Peyer's patch (tissue), 4 donors: Measurements from ENCODE around the gene PCNX2. TPM values are rescaled to one million over a fixed set of nuclear protein-coding genes. Genes with fewer than 3 reads are reported as not detected.

ENCODE experiments used
- DNase-seq, 3 donors: peaks; one replicate each; pipeline ENCODE4 v3.0.0-alpha.2; 2017 to 2019
- H3K27ac ChIP-seq, 4 donors: fragments of 200-600 bp; sonication (generic); one replicate each; pipeline ENCODE4 v1.5.1; 2016 to 2019
- H3K27me3 ChIP-seq, 2 donors: fragments of 200-600 bp; sonication (generic); one replicate each; pipeline ENCODE4 v1.5.1; 2019
- H3K36me3 ChIP-seq, 3 donors: fragments of 200-600 bp; sonication (generic); one replicate each; pipeline ENCODE4 v1.5.1; 2016 to 2019
- H3K4me1 ChIP-seq, 4 donors: fragments of 200-600 bp; sonication (generic); one replicate each; pipeline ENCODE4 v1.5.1; 2016 to 2019
- H3K4me3 ChIP-seq, 4 donors: fragments of 200-600 bp; sonication (generic); 1 replicate in 3 of 4; 2 replicates in 1 of 4; pipeline ENCODE4 v1.5.1; 2016 to 2019; ENCODE audit warnings: mild to moderate bottlenecking in 1 of 4
- H3K9me3 ChIP-seq, 4 donors: fragments of 200-600 bp; sonication (generic); one replicate each; pipeline ENCODE4 v1.5.1; 2016 to 2019; ENCODE audit warnings: mild to moderate bottlenecking in 1 of 4
- CTCF ChIP-seq, 6 experiments: fragments of 450-650 bp in 4 of 6; fragments of 200-600 bp in 2 of 6; sonication (generic) in 1 of 6; IDR thresholded peaks; one replicate each; pipeline ENCODE4 v1.5.1; 2017 to 2019; ENCODE audit warnings: antibody characterized with exemption in 6 of 6, mild to moderate bottlenecking in 3 of 6, moderate library complexity in 1 of 6
- POLR2A ChIP-seq, 2 donors: fragments of 450-650 bp; IDR thresholded peaks; one replicate each; pipeline ENCODE4 v1.5.1; 2017; ENCODE audit warnings: antibody characterized with exemption in 2 of 2, mild to moderate bottlenecking in 2 of 2, moderate library complexity in 2 of 2
- total RNA-seq, 4 donors: library from RNA; depleted of rRNA; stranded (reverse); fragments of >200 nt; gene quantifications; one replicate each; pipeline ENCODE4 v1.1.0, GENCODE V29; 2016

The PCNX2 gene
- total RNA-seq, 4 donors from 2014 or later = 6.3 to 79.2 (median 18.9) TPM

GRCh38 chr1:233020426-233020825 is 275.1 kb downstream of the PCNX2 start:
- no peaks in the 10 kb centered on the region for H3K27me3 ChIP-seq
- no peaks in the 10 kb centered on the region for H3K4me1 ChIP-seq
- no peaks in the 10 kb centered on the region for H3K36me3 ChIP-seq
- no peak for DNase-seq
- no peaks in the 10 kb centered on the region for H3K9me3 ChIP-seq
- no peak overlapping the region for H3K27ac ChIP-seq
- H3K4me3 ChIP-seq = no peak overlapping the region
- TF ChIP-seq CTCF (IDR thresholded peaks at IDR 0.05) (no peak), POLR2A (IDR thresholded peaks at IDR 0.05) (no peak)

- Histone ChIP-seq H3K36me3 (no peaks in the 10 kb centered on the region), H3K4me3 (no peak overlapping the region), H3K4me1 (no peaks in the 10 kb centered on the region), H3K27me3 (no peaks in the 10 kb centered on the region), H3K9me3 (no peaks in the 10 kb centered on the region), H3K27ac (no peak overlapping the region)
- TF ChIP-seq CTCF (IDR thresholded peaks at IDR 0.05) (no peak), POLR2A (IDR thresholded peaks at IDR 0.05) (no peak)
- DNase-seq = no peak
Measured at GRCh38 chr1:233019778-233020325, 275.7 kb downstream of the PCNX2 start.

- H3K27me3 ChIP-seq = no peaks in the 10 kb centered on the region
- DNase-seq = no peak
- H3K9me3 ChIP-seq = no peaks in the 10 kb centered on the region
- no peaks in the 10 kb centered on the region for H3K36me3 ChIP-seq
- H3K27ac ChIP-seq = no peak overlapping the region
- H3K4me1 ChIP-seq = no peaks in the 10 kb centered on the region
- H3K4me3 ChIP-seq = no peak overlapping the region
- TF ChIP-seq POLR2A (IDR thresholded peaks at IDR 0.05) = no peak
- TF ChIP-seq CTCF (IDR thresholded peaks at IDR 0.05) = no peak
Measured at GRCh38 chr1:233019083-233019482, 276.4 kb downstream of the PCNX2 start.

- DNase-seq = no peak
- Histone ChIP-seq H3K4me1 (no peaks in the 10 kb centered on the region), H3K27me3 (no peaks in the 10 kb centered on the region), H3K4me3 (no peak overlapping the region), H3K36me3 (no peaks in the 10 kb centered on the region), H3K9me3 (no peaks in the 10 kb centered on the region), H3K27ac (no peak overlapping the region)
- TF ChIP-seq CTCF (IDR thresholded peaks at IDR 0.05) (no peak), POLR2A (IDR thresholded peaks at IDR 0.05) (no peak)
Measured at GRCh38 chr1:233016798-233017197, 278.7 kb downstream of the PCNX2 start.

GRCh38 chr1:233015965-233016364 is 279.6 kb downstream of the PCNX2 start:
- Histone ChIP-seq H3K4me1 (no peaks in the 10 kb centered on the region), H3K27me3 (no peaks in the 10 kb centered on the region), H3K27ac (no peak overlapping the region), H3K4me3 (no peak overlapping the region), H3K36me3 (no peaks in the 10 kb centered on the region), H3K9me3 (no peaks in the 10 kb centered on the region)
- no peak for TF ChIP-seq POLR2A (IDR thresholded peaks at IDR 0.05)
- DNase-seq = no peak

GRCh38 chr1:233012021-233012420 is 283.5 kb downstream of the PCNX2 start:
- no peak overlapping the region for H3K27ac ChIP-seq
- no peaks in the 10 kb centered on the region for H3K36me3 ChIP-seq
- no peak for DNase-seq
- no peaks in the 10 kb centered on the region for H3K9me3 ChIP-seq
- no peaks in the 10 kb centered on the region for H3K4me1 ChIP-seq
- no peaks in the 10 kb centered on the region for H3K27me3 ChIP-seq
- TF ChIP-seq CTCF (IDR thresholded peaks at IDR 0.05) (no peak), POLR2A (IDR thresholded peaks at IDR 0.05) (no peak)
- no peak overlapping the region for H3K4me3 ChIP-seq
